Measurements from ENCODE around the gene PRKCE.

DNA sequence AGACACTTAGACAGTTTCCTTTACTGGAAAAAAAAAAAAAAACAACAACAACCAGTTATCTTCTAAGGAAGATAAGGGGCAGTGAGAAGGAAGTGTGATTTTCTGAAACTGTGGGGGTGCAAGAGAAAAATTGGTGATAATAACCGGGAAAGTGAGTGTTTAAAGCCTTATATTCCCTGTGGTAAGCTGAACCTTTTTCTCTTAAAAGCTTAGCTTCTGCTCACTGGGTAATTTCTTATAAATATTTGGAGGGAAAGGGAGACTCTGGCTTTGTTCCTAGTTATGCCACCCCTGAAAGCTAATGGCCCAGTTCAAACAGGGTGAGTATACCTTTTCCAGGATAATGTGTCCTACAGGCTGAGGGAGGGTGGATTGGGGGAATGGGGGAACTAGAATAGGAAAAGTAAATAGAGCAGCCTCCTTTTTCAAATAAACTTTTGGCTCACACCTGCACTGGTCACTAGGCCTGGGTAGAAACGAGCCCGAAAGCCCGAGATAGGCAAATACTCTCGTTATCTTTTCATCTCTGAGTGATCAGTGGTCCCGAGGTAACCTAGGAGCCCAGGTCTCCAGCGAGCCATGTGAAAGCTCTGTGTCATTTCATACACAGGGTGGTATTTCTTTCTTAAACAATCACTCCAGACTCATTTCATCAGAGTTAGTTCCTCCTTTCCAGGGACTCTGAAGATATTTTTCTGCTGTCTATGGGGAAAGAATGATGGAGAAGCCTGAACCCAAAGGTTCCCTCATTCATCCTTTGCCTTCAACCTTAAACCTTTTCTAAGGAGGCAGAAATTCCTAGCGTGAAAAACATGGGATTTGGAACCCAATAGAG is 24.9 kb upstream of the PRKCE start:
- TF ChIP-seq, protein P1, sequence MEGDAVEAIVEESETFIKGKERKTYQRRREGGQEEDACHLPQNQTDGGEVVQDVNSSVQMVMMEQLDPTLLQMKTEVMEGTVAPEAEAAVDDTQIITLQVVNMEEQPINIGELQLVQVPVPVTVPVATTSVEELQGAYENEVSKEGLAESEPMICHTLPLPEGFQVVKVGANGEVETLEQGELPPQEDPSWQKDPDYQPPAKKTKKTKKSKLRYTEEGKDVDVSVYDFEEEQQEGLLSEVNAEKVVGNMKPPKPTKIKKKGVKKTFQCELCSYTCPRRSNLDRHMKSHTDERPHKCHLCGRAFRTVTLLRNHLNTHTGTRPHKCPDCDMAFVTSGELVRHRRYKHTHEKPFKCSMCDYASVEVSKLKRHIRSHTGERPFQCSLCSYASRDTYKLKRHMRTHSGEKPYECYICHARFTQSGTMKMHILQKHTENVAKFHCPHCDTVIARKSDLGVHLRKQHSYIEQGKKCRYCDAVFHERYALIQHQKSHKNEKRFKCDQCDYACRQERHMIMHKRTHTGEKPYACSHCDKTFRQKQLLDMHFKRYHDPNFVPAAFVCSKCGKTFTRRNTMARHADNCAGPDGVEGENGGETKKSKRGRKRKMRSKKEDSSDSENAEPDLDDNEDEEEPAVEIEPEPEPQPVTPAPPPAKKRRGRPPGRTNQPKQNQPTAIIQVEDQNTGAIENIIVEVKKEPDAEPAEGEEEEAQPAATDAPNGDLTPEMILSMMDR (IDR thresholded peaks at IDR 0.05): no peak
- no peak for TF ChIP-seq EZH2 (IDR thresholded peaks at IDR 0.05; ENCODE audit: borderline replicate concordance, insufficient read depth, low read depth, low read length, poor library complexity, severe bottlenecking)
